WTC11 (cell line): ENCODE results near the gene GXYLT2. TPM values are rescaled to one million over a fixed set of nuclear protein-coding genes. Genes with fewer than 3 reads are reported as not detected.

ENCODE experiments used
- ATF2 ChIP-seq: sonication (generic); formaldehyde crosslinking; IDR thresholded peaks from 2 replicates; pipeline ENCODE4 v1.8.1; 2022; ENCODE audit warnings: low read depth, missing genetic modification reagents, borderline replicate concordance
- CREB1 ChIP-seq: sonication (generic); formaldehyde crosslinking; IDR thresholded peaks from 2 replicates; pipeline ENCODE4 v1.8.0; 2023; ENCODE audit warnings: mild to moderate bottlenecking, missing genetic modification reagents
- ESRRA ChIP-seq: sonication (generic); formaldehyde crosslinking; IDR thresholded peaks from 2 replicates; pipeline ENCODE4 v1.8.1; 2022; ENCODE audit warnings: mild to moderate bottlenecking, missing genetic modification reagents, borderline replicate concordance
- FOXP4 ChIP-seq: sonication (generic); formaldehyde crosslinking; IDR thresholded peaks from 2 replicates; pipeline ENCODE4 v1.8.0; 2022; ENCODE audit warnings: mild to moderate bottlenecking, missing genetic modification reagents
- HMGA2 ChIP-seq: fragments of 250-450 bp; sonication (Bioruptor Pico); IDR thresholded peaks from 2 replicates; pipeline ENCODE4 v1.4.0; 2021; ENCODE audit warnings: mild to moderate bottlenecking, moderate library complexity
- HMGXB4 ChIP-seq: sonication (generic); formaldehyde crosslinking; IDR thresholded peaks from 2 replicates; pipeline ENCODE4 v1.8.1; 2023; ENCODE audit warnings: mild to moderate bottlenecking, moderate library complexity, missing genetic modification reagents
- IRF1 ChIP-seq: sonication (generic); formaldehyde crosslinking; IDR thresholded peaks from 2 replicates; pipeline ENCODE4 v1.8.0; 2023; ENCODE audit warnings: missing genetic modification reagents
- NFATC4 ChIP-seq: fragments of 250-450 bp; sonication (Bioruptor Pico); IDR thresholded peaks from 2 replicates; pipeline ENCODE4 v1.9.0; 2021; ENCODE audit warnings: mild to moderate bottlenecking
- NFYB ChIP-seq: sonication (generic); formaldehyde crosslinking; conservative IDR thresholded peaks from 2 replicates; pipeline ENCODE4 v1.8.0; 2022; ENCODE audit warnings: low read depth, missing genetic modification reagents
- NR1H2 ChIP-seq: sonication (generic); formaldehyde crosslinking; IDR thresholded peaks from 2 replicates; pipeline ENCODE4 v1.9.0; 2021; ENCODE audit warnings: mild to moderate bottlenecking, moderate library complexity, missing genetic modification reagents
- USF1 ChIP-seq: sonication (generic); formaldehyde crosslinking; IDR thresholded peaks from 2 replicates; pipeline ENCODE4 v1.8.0; 2022; ENCODE audit warnings: mild to moderate bottlenecking, missing genetic modification reagents
- ZNF263 ChIP-seq: sonication (generic); formaldehyde crosslinking; IDR thresholded peaks from 2 replicates; pipeline ENCODE4 v1.8.1; 2022; ENCODE audit warnings: low read depth, mild to moderate bottlenecking, moderate library complexity, missing genetic modification reagents
- ZNF512 ChIP-seq: sonication (generic); formaldehyde crosslinking; IDR thresholded peaks from 2 replicates; pipeline ENCODE4 v1.8.1; 2022; ENCODE audit warnings: missing genetic modification reagents, borderline replicate concordance
- ZNF532 ChIP-seq: fragments of 250-450 bp; sonication (Bioruptor Pico); IDR thresholded peaks from 2 replicates; pipeline ENCODE4 v1.9.0; 2021; ENCODE audit warnings: mild to moderate bottlenecking, borderline replicate concordance
- total RNA-seq: library from RNA; stranded (reverse); gene quantifications from 3 replicates; pipeline ENCODE4 v1.2.3, GENCODE V29; 2021
- TF ChIP-seq, protein P1 (sequence below): fragments of 250-450 bp; sonication (Bioruptor Pico); IDR thresholded peaks from 2 replicates; pipeline ENCODE4 v2.1.2; 2022; ENCODE audit warnings: mild to moderate bottlenecking, moderate library complexity
- TF ChIP-seq, protein P2 (sequence below): sonication (generic); formaldehyde crosslinking; IDR thresholded peaks from 2 replicates; pipeline ENCODE4 v1.8.1; 2023; ENCODE audit warnings: mild to moderate bottlenecking, missing genetic modification reagents
- TF ChIP-seq, protein P3 (sequence below): sonication (generic); formaldehyde crosslinking; IDR thresholded peaks from 2 replicates; pipeline ENCODE4 v1.8.1; 2023; ENCODE audit warnings: mild to moderate bottlenecking, missing genetic modification reagents, moderate library complexity
- TF ChIP-seq, protein P4 (sequence below): fragments of 250-450 bp; sonication (Bioruptor Pico); IDR thresholded peaks from 2 replicates; pipeline ENCODE4 v1.9.0; 2021; ENCODE audit warnings: moderate library complexity, mild to moderate bottlenecking, inconsistent platforms, borderline replicate concordance

Gene GXYLT2
- total RNA-seq, 1 experiment from 2014 or later = 6.5 TPM

DNA sequence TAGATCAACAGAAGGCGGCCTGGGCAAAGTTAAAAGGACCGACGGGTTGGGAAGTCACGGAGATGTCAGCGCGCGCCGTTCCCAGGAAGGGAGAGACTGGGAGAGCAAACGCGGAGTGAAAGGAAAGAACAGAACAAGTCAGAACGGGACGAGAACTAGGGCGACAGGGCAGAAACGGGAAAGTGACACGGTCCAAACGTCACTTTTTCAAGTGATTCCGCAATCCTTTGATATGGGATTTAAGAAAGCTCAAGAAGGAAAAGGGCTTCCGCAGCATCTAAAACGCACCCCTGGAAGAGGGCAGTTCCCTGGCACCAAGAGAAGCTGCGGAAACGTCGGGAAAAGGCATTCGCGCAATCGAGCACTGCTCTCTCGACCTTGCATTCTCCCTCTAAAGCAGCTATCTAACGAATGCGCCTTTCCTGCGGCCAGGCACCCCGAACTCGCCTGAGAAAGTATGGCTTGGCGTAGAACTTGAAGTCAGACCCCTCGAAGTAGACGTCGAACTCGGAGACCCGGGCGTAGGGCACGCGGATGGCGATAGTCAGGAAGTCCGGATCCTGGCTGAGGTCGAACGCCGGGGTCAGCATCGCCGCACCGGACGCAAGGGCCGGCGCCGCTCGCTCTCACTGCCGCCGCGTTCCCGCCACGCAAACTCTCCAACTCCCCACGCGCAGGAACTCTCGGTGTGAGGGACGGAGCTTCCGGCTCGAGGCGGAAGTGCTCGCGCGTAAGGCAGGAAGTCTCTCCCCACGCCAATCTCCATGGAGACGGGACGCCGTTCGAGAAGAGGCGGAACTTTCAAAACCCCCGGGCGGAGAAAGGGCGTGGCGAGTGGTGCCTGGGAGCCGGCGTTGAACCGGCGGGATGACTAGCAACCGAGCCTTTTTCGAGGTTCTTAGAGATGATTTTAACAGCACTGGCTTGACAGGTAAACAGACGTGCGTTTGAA lies 39.8 kb upstream of the GXYLT2 start, which contains the start of gene SHQ1 (continued):
- TF ChIP-seq USF1 (CRISPR knock-in tag) (0 out of 2 replicates have a peak, but pooled peaks have one; percentile 41), IRF1 (CRISPR knock-in tag) (peak; percentile 79), HMGXB4 (CRISPR knock-in tag) (no peak; the same call in 1 of the 2 replicates), HMGA2 (CRISPR knock-in tag) (no peak), FOXP4 (peak; percentile 78), NR1H2 (peak; percentile 24; the same call in 1 of the 2 replicates), ZNF263 (CRISPR knock-in tag) (no peak), ZNF532 (CRISPR knock-in tag) (0 out of 2 replicates have a peak, but pooled peaks have one; percentile 34), NFYB (CRISPR knock-in tag) (0 out of 2 replicates have a peak, but pooled peaks have one; percentile 22), ESRRA (CRISPR knock-in tag) (peak; percentile 84), CREB1 (CRISPR knock-in tag) (peak; percentile 78), NFATC4 (CRISPR knock-in tag) (no peak), ATF2 (peak; percentile 50; the same call in 1 of the 2 replicates), ZNF512 (CRISPR knock-in tag) (no peak)
- TF ChIP-seq, protein P1, sequence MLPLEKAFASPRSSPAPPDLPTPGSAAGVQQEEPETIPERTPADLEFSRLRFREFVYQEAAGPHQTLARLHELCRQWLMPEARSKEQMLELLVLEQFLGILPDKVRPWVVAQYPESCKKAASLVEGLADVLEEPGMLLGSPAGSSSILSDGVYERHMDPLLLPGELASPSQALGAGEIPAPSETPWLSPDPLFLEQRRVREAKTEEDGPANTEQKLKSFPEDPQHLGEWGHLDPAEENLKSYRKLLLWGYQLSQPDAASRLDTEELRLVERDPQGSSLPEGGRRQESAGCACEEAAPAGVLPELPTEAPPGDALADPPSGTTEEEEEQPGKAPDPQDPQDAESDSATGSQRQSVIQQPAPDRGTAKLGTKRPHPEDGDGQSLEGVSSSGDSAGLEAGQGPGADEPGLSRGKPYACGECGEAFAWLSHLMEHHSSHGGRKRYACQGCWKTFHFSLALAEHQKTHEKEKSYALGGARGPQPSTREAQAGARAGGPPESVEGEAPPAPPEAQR = no peak
- TF ChIP-seq, protein P2, sequence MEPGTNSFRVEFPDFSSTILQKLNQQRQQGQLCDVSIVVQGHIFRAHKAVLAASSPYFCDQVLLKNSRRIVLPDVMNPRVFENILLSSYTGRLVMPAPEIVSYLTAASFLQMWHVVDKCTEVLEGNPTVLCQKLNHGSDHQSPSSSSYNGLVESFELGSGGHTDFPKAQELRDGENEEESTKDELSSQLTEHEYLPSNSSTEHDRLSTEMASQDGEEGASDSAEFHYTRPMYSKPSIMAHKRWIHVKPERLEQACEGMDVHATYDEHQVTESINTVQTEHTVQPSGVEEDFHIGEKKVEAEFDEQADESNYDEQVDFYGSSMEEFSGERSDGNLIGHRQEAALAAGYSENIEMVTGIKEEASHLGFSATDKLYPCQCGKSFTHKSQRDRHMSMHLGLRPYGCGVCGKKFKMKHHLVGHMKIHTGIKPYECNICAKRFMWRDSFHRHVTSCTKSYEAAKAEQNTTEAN = peak; percentile 86; the same call in 1 of the 2 replicates
- TF ChIP-seq, protein P3, sequence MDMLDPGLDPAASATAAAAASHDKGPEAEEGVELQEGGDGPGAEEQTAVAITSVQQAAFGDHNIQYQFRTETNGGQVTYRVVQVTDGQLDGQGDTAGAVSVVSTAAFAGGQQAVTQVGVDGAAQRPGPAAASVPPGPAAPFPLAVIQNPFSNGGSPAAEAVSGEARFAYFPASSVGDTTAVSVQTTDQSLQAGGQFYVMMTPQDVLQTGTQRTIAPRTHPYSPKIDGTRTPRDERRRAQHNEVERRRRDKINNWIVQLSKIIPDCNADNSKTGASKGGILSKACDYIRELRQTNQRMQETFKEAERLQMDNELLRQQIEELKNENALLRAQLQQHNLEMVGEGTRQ (CRISPR knock-in tag) = no peak
- TF ChIP-seq, protein P4, sequence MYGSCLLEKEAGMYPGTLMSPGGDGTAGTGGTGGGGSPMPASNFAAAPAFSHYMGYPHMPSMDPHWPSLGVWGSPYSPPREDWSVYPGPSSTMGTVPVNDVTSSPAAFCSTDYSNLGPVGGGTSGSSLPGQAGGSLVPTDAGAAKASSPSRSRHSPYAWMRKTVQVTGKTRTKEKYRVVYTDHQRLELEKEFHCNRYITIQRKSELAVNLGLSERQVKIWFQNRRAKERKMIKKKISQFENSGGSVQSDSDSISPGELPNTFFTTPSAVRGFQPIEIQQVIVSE (CRISPR knock-in tag) = no peak
